ENCODE results near the gene ZNRF1.

DNA sequence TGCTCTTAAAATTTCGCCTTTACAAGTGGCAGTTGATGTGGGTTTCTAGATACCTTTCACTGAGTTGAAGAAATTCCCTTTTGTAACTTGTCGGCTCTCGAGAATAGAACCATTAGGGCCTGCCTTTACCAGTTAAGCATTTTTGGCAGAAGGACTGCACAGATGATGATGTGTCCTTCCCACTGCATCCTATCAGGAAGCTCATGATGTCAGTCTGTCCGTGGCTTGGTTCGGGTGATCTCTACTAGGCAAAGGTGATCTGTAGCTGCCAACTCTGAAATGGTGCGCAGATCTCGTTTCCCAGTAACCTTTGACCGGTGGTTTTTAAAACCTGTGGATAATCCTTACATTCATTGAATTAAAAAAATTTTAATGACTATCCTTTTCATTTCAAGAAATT is 49.7 kb downstream of the ZNRF1 start:
- TF ChIP-seq YY1 (IDR thresholded peaks at IDR 0.05) (no peak), RAD21 (IDR thresholded peaks at IDR 0.05) (no peak)
- TF ChIP-seq, protein P1, sequence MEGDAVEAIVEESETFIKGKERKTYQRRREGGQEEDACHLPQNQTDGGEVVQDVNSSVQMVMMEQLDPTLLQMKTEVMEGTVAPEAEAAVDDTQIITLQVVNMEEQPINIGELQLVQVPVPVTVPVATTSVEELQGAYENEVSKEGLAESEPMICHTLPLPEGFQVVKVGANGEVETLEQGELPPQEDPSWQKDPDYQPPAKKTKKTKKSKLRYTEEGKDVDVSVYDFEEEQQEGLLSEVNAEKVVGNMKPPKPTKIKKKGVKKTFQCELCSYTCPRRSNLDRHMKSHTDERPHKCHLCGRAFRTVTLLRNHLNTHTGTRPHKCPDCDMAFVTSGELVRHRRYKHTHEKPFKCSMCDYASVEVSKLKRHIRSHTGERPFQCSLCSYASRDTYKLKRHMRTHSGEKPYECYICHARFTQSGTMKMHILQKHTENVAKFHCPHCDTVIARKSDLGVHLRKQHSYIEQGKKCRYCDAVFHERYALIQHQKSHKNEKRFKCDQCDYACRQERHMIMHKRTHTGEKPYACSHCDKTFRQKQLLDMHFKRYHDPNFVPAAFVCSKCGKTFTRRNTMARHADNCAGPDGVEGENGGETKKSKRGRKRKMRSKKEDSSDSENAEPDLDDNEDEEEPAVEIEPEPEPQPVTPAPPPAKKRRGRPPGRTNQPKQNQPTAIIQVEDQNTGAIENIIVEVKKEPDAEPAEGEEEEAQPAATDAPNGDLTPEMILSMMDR (IDR thresholded peaks at IDR 0.05; ENCODE audit: low read depth, low read length, missing input control) = no peak
- TF ChIP-seq, protein P2, sequence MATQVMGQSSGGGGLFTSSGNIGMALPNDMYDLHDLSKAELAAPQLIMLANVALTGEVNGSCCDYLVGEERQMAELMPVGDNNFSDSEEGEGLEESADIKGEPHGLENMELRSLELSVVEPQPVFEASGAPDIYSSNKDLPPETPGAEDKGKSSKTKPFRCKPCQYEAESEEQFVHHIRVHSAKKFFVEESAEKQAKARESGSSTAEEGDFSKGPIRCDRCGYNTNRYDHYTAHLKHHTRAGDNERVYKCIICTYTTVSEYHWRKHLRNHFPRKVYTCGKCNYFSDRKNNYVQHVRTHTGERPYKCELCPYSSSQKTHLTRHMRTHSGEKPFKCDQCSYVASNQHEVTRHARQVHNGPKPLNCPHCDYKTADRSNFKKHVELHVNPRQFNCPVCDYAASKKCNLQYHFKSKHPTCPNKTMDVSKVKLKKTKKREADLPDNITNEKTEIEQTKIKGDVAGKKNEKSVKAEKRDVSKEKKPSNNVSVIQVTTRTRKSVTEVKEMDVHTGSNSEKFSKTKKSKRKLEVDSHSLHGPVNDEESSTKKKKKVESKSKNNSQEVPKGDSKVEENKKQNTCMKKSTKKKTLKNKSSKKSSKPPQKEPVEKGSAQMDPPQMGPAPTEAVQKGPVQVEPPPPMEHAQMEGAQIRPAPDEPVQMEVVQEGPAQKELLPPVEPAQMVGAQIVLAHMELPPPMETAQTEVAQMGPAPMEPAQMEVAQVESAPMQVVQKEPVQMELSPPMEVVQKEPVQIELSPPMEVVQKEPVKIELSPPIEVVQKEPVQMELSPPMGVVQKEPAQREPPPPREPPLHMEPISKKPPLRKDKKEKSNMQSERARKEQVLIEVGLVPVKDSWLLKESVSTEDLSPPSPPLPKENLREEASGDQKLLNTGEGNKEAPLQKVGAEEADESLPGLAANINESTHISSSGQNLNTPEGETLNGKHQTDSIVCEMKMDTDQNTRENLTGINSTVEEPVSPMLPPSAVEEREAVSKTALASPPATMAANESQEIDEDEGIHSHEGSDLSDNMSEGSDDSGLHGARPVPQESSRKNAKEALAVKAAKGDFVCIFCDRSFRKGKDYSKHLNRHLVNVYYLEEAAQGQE (IDR thresholded peaks at IDR 0.05) = no peak
